Measurements from ENCODE around the gene MTA3.
"Not testable (repeated sequence)": the region's sequence is repeated elsewhere in the genome, so short reads cannot be mapped to it uniquely, and the experiment has no call there.

The MTA3 gene

DNA sequence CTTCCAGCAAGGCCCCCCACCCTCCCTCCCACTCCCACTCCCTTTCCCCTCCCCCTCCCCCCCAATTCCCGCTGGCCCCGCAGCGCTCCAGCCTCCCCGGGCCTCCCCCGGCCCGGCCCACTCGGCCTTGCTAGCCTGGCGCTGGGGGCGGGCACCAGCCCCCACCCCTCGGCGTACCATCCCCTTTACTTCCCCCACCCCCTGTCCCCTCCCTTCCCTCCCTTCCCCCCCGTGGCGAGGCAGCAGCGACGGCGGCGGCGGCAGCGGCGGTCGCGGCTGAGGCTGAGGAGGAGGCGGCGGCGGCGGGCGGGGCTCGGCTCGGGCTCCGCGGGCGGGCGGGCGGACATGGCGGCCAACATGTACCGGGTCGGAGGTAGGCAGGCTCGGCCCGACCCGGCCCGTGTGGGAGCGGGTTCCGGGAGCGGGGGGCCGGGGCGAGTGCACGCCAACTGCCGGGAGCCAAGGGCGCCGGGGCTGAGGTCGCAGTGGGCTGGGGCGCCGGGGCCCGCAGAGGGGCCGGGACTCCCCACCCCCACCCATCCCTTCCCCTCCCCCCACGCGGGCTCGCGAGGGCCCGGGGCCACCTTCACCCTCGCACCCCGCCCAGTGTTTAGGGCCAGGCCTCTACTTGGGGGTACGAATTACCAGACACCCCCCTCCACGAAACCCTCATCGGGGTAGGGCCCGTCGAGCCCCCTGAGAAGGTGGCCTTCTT lies at the start of gene MTA3:
MTA3 (plus strand) TSS at position 232 of the 715 bp plus-strand sequence; CDS start at position 346, 114 bp downstream.
- peak; percentile 55 for DNase-seq (ENCODE audit: low spot score)

DNA sequence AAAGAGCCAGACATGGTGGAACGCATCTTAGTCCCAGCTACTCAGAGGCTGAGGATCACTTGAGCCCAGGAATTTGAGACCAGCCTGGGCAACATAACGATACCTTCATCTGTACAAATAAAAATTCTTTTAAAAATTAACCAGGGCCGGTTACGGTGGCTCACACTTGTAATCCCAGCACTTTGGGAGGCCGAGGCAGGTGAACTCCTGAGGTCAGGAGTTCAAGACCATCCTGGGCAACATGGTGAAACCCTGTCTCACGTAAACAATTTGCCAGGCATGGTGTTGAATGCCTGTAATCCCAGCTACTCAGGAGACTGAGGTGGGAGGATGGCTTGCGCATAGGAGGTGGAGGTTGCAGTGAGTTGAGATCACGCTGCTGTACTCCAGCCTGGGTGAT lies 48.8 kb upstream of the MTA3 start:
- DNase-seq (ENCODE audit: low spot score) = no peak

DNA sequence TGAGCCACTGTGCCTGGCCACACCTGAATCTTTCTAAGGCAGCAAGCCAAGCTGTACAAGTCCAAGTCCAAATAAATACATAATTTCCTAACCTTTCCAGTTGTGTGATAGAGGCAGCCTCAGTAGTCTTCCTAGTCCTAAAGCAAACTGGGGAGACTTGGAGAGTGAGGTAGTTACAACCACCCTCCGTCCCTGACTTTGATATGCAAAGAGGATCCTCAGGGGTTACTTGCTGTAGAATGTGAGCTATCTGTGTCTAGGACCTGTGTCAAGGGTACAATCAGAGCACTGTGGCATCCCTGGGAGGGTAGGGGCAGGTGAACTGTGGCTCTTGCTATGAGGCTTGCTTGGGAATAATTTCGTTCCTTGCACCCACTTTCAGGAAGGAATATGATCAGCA lies 46.4 kb upstream of the MTA3 start:
- DNase-seq (ENCODE audit: low spot score) = no peak

DNA sequence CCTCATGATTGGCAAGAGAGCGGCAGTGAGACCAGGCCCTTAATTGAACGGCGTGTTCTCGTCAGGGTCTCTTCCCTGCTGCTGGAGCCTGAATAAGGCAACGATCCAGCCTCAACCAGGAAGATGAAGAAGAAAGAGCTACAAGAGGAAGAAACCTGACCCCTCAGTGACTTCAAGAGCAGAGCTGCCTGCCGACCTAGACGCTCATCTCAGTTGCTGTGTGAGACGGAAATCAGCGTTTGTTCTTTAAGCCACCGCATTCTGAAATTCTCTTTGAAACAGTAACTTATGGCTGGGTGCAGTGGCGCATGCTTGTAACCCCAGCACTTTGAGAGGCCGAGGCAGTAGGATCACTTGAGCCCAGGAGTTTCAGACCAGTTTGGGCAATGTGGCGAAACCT lies 45.1 kb upstream of the MTA3 start:
- no peak for DNase-seq (ENCODE audit: low spot score)

DNA sequence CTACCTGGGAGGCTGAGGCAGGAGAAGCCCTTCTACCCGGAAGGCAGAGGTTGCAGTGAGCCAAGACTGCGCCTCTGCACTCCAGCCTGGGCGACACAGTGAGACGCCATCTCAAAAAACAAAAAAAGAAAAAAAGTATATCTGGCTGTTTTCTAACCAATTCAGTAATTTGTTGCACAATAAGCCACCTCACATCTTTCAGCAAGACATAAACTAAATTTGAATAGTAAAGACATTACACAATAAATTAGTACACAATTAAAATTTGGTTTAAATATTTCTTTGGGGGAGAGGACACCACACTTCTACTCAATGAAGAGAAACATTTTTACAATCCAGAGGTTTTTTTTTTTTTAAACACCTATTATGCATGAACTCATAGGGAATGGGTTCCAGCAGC lies 36.0 kb upstream of the MTA3 start:
- DNase-seq (ENCODE audit: low spot score) = no peak

DNA sequence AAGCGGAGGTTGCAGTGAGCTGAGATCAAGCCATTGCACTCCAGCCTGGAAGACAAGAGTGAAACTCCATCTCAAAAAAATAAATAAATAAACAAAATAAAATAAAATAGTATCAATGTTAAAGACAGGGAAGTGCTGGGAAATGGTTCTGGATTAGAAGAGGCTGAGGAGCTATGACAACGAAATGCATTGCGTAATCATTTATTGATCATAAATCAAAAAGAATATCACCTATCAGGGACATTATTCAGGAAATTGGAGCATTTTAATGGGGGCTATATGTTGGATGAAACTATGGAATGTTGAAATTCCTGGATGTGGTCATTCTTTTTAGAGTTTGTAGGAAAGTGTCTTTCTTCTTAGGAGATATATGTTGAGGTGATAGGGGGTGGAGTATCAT lies 30.9 kb upstream of the MTA3 start:
- DNase-seq (ENCODE audit: low spot score) = no peak

DNA sequence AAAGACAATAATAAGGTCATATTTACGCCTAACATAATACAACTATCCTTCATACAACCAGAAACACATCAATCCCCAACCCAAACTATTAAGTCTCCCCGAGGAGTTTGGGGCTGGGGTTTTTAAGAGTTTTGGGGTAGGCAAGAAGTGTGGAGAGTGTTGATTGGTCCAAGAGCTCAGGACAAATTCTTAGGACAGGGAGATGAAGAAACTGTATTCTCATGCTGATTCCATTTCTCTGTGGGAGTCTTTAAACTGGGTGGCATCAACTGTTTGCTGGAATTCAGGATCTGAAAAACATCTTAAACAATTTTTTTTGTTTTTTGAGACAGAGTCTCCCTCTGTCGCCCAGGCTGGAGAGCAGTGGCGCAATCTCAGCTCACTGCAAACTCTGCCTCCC lies 25.6 kb upstream of the MTA3 start:
- no peak for DNase-seq (ENCODE audit: low spot score)

DNA sequence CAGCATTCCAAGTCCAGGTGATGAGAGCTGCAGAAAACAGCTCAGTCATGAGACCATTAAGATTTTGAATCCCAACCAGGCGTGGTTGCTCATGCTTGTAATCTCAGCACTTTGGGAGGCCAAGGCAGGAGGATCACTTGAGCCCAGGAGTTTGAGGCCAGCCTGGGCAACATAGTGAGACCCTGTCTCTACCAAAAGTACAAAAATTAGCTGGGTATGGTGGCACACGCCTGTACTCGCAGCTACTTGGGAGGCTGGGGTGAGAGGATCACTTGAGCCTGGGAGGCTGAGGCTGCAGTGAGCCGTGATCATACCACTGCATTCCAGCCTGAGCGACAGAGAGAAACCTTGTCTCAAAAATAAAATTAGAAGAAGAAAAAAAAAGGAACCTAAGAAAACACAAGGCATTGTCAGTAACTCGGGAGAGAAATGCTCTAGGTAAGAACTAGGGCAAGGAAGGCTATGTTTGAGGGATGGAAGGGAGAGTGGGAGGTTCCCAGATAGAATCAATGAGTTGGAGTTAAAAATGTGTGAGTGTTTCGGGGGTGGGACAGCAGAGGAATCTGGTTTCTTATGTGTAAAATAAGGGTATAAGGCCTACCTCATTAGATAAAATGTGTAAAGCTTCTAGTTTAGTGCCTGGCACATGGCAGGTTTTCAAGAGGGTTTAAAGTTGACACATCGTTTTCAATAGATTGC lies 23.3 kb upstream of the MTA3 start:
- no peak for DNase-seq (ENCODE audit: low spot score)

DNA sequence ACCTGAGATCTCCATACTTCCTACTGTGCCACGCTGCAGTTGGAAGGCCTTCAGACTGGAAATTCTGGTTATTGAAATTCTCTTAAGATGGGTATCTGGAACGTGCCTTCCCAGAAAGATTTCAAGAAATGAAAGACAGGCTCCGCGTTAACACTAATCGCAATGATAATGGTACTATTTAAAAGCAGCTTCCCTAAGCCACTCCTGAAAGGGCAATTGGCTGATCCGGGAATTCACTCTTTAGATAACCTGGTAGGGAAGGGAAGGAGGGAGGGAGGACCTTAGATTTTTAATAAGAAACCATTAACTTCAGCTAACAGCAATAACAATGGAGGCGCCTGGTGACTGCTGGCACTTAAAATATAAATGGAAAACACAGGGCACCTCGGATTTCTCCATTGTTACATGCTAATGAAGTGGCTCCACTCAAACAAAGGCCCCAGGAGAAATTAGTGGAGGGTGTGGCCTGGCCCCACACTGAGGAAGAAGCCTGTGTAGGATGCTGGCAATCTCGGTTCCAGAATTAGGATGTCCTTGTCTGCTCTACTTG lies 22.5 kb upstream of the MTA3 start:
- no peak for DNase-seq (ENCODE audit: low spot score)

DNA sequence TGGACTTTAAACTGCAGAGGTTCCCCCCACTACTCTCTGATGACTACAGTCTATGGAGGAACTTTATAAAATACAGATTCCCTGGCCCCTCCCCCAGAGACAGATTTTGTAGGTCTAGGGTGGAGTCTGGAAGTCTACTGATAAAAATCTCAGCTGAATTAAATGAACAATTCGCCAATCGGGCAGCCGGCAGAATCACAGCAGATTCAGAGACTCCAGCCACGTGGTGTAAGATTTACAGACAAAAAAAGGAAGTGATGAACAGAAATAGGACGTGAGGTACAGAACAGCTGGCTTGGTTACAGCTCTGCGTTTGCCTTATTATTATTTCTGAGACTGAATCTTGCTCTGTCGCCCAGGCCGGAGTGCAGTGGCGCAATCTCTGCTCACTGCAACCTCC lies 21.4 kb upstream of the MTA3 start:
- no peak for DNase-seq (ENCODE audit: low spot score)

DNA sequence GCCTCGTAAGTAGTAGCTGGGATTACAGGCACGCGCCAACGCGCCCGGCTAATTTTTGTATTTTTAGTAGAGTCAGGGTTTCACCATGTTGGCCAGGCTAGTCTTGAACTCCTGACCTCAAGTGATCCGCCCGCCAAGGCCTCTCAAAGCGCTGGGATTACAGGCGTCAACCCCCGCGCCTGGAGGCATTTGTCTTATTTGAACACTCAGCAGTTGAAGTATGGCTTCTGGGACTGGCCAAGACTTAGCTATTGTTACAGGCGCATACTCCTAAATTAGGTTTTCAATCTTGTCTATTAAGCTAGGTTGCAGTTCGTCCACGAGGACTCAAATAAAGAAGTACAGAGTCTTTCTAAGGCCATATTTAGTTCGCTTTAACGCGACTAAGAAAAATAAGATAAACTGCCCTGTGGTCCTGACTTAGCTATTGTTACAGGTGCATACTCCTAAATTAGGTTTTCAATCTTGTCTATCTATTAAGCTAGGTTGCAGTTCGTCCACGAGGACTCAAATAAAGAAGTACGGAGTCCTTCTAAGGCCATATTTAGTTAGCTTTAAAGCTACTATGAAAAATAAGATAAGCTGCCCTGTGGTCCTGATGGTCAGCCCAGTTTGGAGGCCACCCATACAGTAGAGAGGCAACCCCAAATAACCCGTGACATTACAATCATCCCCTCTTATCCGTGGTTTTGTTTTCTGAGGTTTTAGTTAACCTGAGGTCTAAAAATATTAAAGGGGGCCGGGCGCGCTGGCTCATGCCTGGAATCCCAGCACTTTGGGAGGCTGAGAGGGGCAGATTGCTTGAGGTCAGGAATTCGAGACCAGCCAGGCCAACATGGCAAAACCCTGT lies 20.8 kb upstream of the MTA3 start:
- DNase-seq (ENCODE audit: low spot score) = no peak

DNA sequence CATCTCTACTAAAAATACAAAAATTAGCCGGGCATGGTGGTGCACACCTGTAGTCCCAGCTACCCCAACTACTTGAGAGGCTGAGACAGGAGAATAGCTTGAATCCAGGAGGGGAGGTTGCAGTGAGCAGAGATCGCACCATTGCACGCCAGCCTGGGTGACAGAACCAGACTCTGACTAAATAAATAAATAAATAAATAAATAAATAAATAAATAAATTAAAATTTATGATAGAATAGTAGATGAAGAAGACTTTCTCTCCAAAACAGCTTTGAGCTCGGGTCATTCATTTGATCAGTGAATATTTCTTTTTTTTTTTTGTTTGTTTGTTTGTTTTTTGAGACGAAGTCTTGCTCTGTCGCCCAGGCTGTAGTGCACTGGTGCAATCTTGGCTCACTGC lies 17.6 kb upstream of the MTA3 start:
- DNase-seq (ENCODE audit: low spot score) = no peak

DNA sequence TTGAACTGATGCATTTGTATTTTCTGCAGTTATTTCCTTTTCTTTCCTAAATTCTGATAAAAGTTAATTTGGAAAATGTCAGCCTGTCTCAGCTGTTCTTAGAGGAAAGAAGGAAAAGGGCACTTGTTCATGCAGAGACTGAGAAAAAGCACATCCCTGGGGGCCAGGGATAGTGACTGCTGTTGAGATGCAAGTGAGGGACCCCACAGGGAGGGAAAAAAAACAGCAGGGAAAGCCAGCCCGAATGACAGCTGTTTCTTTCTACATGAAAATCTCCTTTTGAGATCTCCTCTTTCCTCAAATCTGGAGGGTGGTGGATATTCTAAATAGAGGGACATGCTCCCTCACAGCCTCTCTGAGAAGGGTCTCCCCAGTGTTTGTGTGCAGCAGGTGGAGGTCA lies 14.0 kb upstream of the MTA3 start:
- no peak for DNase-seq (ENCODE audit: low spot score)

DNA sequence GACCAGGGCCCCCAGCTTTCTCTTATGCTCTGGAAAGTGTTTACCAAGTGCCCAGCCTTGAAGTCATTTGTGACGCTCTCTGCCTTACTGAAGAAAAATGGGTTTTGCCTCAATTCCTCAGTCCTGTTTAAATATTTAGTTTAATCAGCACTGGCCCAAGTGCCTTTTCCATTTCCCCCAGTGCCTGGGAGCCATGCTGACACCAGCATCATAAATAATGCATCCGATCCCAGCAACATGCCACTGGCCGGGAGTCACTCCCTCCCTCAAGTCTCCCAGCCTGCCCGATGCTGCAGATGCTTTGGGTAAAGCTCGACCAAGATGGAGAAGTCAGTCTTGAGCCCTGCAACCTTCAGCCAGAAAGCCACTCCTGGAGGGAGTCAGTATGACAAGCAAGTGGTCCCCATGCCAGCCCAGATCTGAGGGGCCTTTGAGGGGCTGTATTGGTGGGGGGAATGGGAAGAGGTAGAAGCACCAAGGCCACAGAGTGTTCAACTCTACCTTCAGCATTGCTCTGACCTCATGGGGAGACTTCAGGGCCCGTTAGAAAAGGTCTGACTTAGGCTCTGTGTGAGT lies 12.0 kb upstream of the MTA3 start:
- DNase-seq (ENCODE audit: low spot score) = no peak

DNA sequence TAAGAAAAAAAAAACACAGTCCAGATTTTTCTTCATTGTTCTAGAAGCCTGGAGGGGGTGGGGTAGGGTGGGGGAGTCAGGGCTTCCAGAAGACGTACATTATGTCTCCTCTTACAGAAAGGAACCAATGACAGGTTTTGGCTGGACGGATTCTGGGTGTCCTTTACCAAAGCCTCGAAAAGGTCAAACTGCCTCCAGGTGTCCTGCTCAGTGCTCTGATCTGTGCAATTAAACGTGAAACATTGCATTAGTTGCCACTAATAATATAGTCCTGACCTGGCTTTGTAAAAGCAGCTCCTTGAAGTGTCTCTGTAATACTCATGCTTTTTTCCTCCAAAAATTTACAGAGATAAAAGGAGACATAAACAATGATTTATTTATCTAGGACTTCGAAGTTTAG lies 11.1 kb upstream of the MTA3 start:
- no peak for DNase-seq (ENCODE audit: low spot score)

DNA sequence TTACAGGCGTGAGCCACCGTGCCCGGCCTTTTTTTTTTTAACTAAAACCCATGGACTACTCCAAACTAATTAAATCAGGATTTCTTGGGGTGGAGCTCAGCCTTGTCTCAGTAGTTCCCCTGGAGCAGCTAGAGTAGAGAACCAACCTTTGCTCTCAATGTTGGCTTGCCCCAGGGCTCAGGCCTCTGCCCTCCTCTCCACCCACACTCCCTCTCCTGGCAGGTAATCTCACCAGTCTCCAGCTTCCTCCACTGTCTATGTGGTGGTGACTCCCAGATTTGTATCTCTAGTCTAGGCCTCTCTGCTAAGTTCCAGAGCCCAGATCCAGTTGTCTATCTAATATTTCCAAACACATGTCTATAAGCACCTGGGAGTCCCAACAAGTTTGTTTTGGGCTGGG lies 9.6 kb upstream of the MTA3 start:
- DNase-seq (ENCODE audit: low spot score) = no peak

DNA sequence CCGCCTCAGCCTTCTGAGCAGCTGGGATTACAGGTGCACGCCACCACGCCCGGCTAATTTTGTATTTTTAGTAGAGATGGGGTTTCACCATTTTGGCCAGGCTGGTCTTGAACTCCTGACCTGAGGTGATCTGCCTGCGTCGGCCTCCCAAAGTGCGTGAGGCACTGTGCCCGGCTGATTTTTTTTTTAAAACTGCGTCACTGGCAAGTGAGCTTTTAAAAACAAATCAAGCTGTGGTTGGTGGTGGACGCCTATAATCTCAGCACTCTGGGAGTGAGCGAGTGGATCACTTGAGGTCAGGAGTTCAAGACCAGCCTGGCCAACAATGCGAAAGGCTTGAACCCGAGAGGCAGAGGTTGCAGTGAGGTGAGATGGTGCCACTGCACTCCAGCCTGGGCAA lies 8.3 kb upstream of the MTA3 start:
- DNase-seq (ENCODE audit: low spot score) = not testable (repeated sequence)

DNA sequence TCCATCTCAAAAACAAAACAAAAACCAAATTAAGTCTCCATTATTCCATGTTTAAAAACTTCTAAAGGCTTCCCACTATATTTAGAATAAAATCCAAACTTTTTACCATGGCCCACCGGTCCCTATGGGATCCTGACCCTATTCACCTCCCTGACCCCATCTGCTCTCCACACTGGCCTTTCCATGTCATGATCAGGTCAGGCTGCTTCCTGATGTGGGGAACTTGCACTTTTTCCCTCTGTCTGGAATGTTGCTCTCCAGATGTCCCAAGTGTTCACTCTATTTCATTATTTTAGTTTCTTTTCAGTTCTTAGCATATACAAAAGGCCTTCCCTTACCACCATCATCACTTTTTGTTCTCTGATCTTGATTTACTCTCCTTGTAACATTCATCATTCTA lies 7.5 kb upstream of the MTA3 start:
- no peak for DNase-seq (ENCODE audit: low spot score)

DNA sequence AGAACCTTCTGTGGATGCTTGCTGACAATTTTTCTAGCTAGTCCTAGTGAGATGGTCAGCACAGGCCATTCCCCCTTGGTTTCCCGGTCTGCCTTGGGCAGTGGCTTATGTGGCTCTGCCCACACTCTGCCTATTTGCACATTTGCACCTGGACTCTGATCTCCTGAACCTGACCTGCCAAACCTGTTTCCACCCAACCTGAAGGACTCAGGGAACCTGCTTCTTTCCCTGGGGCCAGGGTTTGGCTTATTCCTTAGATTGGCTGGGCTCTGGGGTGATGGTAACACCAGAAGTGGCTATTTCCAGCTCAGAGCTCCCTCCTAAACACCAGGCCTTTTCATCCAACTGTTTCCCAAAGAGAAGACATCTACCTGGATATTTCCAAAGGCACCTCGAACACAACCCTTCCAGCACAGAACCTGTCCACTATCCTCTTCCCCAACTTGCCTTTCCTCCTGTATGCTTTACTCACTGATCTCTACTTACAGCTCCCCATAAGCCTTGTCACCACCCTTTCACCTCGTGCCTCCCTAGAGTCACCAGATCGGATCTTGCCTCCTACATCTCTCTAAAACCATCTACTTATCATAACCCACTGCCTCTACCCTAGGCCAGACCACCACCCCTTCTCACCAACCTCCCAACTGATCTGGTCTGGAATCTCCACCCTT lies 5.8 kb upstream of the MTA3 start:
- no peak for DNase-seq (ENCODE audit: low spot score)

DNA sequence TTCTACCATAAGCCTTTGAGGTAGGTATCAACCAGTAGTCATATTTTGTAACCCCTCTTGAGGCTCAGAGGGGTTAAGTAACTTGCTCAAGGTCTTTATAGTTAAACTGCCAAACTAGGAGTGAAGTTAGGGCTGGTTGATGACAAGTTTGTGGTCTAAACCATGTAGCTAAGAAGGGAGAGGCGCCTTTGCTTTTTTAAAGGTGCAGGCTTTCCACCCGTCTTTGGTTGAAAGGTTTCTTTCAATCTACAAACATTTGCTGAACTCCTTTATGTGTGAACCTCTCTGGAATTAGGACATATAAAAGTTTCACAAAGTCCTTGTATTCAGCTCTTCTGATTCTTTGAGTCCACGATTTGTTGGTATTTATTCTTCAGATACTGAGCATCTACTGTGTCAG lies 2.4 kb upstream of the MTA3 start:
- no peak for DNase-seq (ENCODE audit: low spot score)

DNA sequence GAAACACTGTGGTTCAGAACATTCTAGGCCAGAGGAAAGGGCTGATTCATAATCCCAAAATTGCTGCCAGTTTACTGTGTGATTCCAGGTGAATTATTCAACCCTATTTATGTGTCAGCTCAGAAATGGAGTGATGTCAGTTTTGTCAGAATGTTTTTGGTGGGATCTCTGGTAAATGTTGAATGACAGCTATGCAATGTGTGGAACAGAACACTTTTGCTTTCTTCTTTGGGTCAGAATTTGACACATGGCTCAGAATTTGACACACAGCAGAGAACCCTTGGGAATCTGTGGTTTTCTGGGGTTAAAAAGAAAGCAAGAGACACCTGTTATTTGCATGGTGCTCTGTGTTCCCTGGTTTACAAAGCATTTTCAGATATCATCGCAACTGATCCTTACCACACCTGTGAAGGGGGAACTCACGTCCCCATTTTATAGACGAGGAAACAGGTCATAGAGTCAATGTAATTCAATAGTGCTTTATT lies 1.6 kb upstream of the MTA3 start:
- DNase-seq (ENCODE audit: low spot score) = no peak

DNA sequence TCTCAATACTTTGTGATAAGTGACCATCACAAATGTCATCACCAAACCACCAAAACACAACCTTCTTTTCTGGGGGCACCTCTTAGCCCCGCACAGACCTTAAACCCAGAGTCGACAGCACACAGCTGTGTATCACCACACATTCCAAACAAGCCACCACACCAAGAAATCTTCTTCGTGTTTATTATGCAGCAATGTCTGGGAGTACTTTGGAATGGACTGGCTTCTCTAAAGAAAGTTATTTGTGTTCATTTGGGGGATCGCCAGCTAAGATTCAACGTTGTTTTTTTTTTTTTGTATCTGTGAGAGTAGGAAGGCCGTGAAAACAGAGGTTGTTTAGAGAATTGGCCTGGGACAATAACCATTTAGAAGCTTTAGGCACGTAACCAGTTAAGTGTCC lies 1.1 kb upstream of the MTA3 start:
- DNase-seq (ENCODE audit: low spot score) = no peak
